Right atrium auricular region (tissue), 2 donors: ENCODE results near the gene PTPN14. TPM values are rescaled to one million over a fixed set of nuclear protein-coding genes. Genes with fewer than 3 reads are reported as not detected.

Source experiments
- DNase-seq: peaks from one replicate; pipeline ENCODE4 v3.0.0-alpha.2; 2019; ENCODE audit warnings: low spot score
- H3K27ac ChIP-seq, 2 donors: fragments of 200-600 bp; sonication (generic); 1 replicate in 1 of 2; 2 replicates in 1 of 2; pipeline ENCODE4 v1.5.1; 2016 to 2019
- H3K27me3 ChIP-seq, 2 donors: fragments of 200-600 bp; sonication (generic); one replicate each; pipeline versions ENCODE4 v1.5.1 to v1.6.0; 2017 to 2019
- H3K36me3 ChIP-seq: fragments of 200-600 bp; sonication (generic); one replicate; pipeline ENCODE4 v1.5.1; 2016
- H3K4me1 ChIP-seq, 2 donors: fragments of 200-600 bp; sonication (generic); one replicate each; pipeline versions ENCODE4 v1.5.1 to v1.6.0; 2017 to 2019
- H3K4me3 ChIP-seq, 2 donors: fragments of 200-600 bp; sonication (generic); 1 replicate in 1 of 2; 2 replicates in 1 of 2; pipeline ENCODE4 v1.5.1; 2017 to 2019; ENCODE audit warnings: mild to moderate bottlenecking in 1 of 2, moderate library complexity in 1 of 2
- H3K9me3 ChIP-seq, 2 donors: fragments of 200-600 bp; sonication (generic); one replicate each; pipeline ENCODE4 v1.5.1; 2019
- total RNA-seq, 2 donors: library from RNA; depleted of rRNA; stranded (reverse); fragments of >200 nt; gene quantifications; one replicate each; pipeline ENCODE4 v1.1.0, GENCODE V29; 2016
- TF ChIP-seq, protein P1 (sequence below), 2 donors: fragments of 200-600 bp; sonication (generic); IDR thresholded peaks; one replicate each; pipeline ENCODE4 v1.5.1; 2019; ENCODE audit warnings: antibody characterized with exemption in 2 of 2

The PTPN14 gene
- total RNA-seq, 2 donors from 2014 or later, result 8.4 to 27.2 TPM

DNA sequence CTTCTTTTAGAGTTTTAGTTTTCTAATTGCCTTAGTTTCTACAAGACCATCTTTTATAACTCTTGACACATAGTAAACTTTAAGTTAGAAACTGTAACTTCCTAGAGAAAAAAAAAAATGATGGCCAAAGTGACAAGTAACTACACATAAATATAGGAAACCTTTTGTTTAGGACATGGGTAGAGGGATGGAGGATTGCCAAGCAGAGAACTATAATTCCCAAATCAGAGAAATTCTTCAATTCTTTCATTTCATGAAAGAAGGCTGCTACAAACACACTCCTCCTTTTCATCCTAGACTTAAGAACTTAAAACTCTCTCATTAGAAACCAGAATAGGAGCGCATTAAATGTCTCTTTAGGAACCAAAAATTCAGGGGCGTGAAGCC is 125.0 kb downstream of the PTPN14 start:
- no peaks in the 10 kb centered on the region for H3K4me1 ChIP-seq
- H3K27me3 ChIP-seq, result no peaks in the 10 kb centered on the region
- no peak for DNase-seq
- H3K4me3 ChIP-seq, result no peak overlapping the region
- TF ChIP-seq, protein P1, sequence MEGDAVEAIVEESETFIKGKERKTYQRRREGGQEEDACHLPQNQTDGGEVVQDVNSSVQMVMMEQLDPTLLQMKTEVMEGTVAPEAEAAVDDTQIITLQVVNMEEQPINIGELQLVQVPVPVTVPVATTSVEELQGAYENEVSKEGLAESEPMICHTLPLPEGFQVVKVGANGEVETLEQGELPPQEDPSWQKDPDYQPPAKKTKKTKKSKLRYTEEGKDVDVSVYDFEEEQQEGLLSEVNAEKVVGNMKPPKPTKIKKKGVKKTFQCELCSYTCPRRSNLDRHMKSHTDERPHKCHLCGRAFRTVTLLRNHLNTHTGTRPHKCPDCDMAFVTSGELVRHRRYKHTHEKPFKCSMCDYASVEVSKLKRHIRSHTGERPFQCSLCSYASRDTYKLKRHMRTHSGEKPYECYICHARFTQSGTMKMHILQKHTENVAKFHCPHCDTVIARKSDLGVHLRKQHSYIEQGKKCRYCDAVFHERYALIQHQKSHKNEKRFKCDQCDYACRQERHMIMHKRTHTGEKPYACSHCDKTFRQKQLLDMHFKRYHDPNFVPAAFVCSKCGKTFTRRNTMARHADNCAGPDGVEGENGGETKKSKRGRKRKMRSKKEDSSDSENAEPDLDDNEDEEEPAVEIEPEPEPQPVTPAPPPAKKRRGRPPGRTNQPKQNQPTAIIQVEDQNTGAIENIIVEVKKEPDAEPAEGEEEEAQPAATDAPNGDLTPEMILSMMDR (IDR thresholded peaks at IDR 0.05), result no peak
- no peak overlapping the region for H3K27ac ChIP-seq
- H3K36me3 ChIP-seq, result no peaks in the 10 kb centered on the region
- H3K9me3 ChIP-seq, result no peaks in the 10 kb centered on the region

DNA sequence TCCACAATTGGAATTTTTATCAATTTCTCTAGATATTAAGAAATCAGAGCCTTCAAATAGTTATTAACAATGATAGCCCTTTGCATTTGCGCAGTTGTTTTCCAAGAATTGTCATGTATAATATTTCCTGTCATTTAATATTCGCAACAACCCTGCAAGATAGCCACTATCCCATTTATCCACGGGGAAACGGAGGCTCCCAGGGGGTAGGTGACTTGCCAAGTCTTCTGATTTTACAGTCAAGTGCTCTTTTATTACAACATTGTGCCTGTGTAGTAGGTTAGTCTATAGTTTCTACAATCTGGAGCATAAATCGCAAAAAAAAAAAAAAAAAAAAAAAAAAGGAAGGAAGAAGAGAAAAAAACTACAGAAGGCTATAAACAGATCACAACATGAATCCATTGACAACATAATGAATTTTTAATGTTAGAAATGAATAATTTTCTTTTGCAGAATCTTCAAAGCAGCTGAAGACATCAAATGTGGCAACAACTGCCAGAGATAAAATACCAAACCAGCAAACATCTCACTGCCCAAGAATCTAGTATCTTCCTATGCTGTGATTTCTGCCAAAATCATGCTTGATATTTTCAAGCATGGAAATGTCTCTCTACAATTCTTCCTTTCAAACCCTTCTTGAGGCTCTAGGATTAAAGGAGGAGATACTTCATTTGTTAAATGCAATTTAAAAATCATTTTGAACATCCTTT is 125.5 kb downstream of the PTPN14 start:
- no peaks in the 10 kb centered on the region for H3K27me3 ChIP-seq
- TF ChIP-seq, protein P1 (IDR thresholded peaks at IDR 0.05), result no peak
- no peaks in the 10 kb centered on the region for H3K36me3 ChIP-seq
- H3K9me3 ChIP-seq, result no peaks in the 10 kb centered on the region
- H3K4me3 ChIP-seq, result no peak overlapping the region
- DNase-seq, result no peak
- H3K4me1 ChIP-seq, result no peaks in the 10 kb centered on the region
- H3K27ac ChIP-seq, result no peak overlapping the region

DNA sequence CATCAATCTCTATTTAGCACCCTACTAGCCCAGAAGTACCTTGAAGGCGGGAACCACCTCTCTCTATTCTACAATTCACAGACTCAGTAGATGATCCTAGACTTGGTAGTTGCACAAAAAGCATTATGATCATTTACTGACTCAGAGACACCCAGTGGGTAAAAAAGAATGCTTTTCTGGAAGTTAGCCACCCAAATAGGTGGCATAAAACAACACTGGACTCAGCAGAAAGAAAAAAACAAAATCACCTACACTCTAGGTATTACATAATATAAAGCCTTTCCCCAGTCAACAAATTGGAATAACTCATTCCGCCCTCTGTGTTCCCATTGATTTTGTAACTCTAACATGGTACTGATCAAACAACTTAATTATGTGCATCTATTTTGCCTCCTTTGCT is 126.3 kb downstream of the PTPN14 start:
- no peaks in the 10 kb centered on the region for H3K36me3 ChIP-seq
- no peak overlapping the region for H3K27ac ChIP-seq
- H3K4me1 ChIP-seq, result peaks cover 0 to under 1% of the 10 kb centered on the region in 2 donors
- DNase-seq, result no peak
- TF ChIP-seq, protein P1 (IDR thresholded peaks at IDR 0.05), result no peak
- H3K9me3 ChIP-seq, result no peaks in the 10 kb centered on the region
- no peak overlapping the region for H3K4me3 ChIP-seq
- H3K27me3 ChIP-seq, result no peaks in the 10 kb centered on the region

- Histone ChIP-seq H3K36me3 (no peaks in the 10 kb centered on the region), H3K27ac (no peak overlapping the region), H3K27me3 (no peaks in the 10 kb centered on the region), H3K4me1 (peaks cover 0 to 21% of the 10 kb centered on the region in 2 donors), H3K4me3 (no peak overlapping the region), H3K9me3 (no peaks in the 10 kb centered on the region)
- no peak for DNase-seq
- TF ChIP-seq, protein P1 (IDR thresholded peaks at IDR 0.05), result no peak
Observed at GRCh38 chr1:214423045-214423444, 128.4 kb downstream of the PTPN14 start.

GRCh38 chr1:214422137-214422671 is 129.2 kb downstream of the PTPN14 start:
- no peaks in the 10 kb centered on the region for H3K36me3 ChIP-seq
- H3K9me3 ChIP-seq, result no peaks in the 10 kb centered on the region
- TF ChIP-seq, protein P1 (IDR thresholded peaks at IDR 0.05), result no peak
- H3K4me1 ChIP-seq, result peaks cover 0 to 29% of the 10 kb centered on the region in 2 donors
- no peak for DNase-seq
- H3K27me3 ChIP-seq, result no peaks in the 10 kb centered on the region
- no peak overlapping the region for H3K4me3 ChIP-seq
- H3K27ac ChIP-seq, result no peak overlapping the region
